Prostate gland (tissue), 2 donors: Measurements from ENCODE around the gene PIP5K1C.

Source experiments
- CTCF ChIP-seq, 4 experiments: fragments of 200-600 bp in 2 of 4; fragments of 450-650 bp in 2 of 4; sonication (generic) in 2 of 4; IDR thresholded peaks; 1 replicate in 3 of 4; 2 replicates in 1 of 4; pipeline ENCODE4 v1.5.1; 2016 to 2019; ENCODE audit warnings: antibody characterized with exemption in 4 of 4, mild to moderate bottlenecking in 2 of 4, moderate library complexity in 2 of 4
- POLR2A ChIP-seq: fragments of 450-650 bp; IDR thresholded peaks from one replicate; pipeline ENCODE4 v1.6.1; 2016; ENCODE audit warnings: antibody characterized with exemption, mild to moderate bottlenecking
- POLR2AphosphoS5 ChIP-seq: sonication (generic); formaldehyde crosslinking; IDR thresholded peaks from one replicate; pipeline ENCODE4 v1.6.1; 2017; ENCODE audit warnings: antibody characterized with exemption

- TF ChIP-seq POLR2A, result no peak
- no peak for TF ChIP-seq POLR2AphosphoS5
- TF ChIP-seq CTCF (IDR thresholded peaks at IDR 0.05), result no peak
These were observed 78.6 kb downstream of the PIP5K1C start for GRCh38 chr19:3621689-3622088.
